Measurements from ENCODE around the gene PRR20C. TPM values are rescaled to one million over a fixed set of nuclear protein-coding genes. Genes with fewer than 3 reads are reported as not detected.

The PRR20C gene
- total and polyA plus RNA-seq, 2 donors, result not detected

Small RNAs within 50 kb of the gene (small RNA-seq; reads per million reads assigned to genes)
- not detected for gene PRR20FP

Other genes with a start within 250 kb of the PRR20C start
- gene PRR20A, start 13.1 kb upstream of the PRR20C start, total RNA-seq, result not detected
- not detected for gene PRR20A, start 13.1 kb upstream of the PRR20C start, polyA plus RNA-seq
- gene PRR20B, start 6.6 kb upstream of the PRR20C start, total RNA-seq, result not detected
- gene PRR20B, start 6.6 kb upstream of the PRR20C start, polyA plus RNA-seq, result not detected
- not detected for gene PRR20D, start 6.6 kb downstream of the PRR20C start, total RNA-seq
- not detected for gene PRR20D, start 6.6 kb downstream of the PRR20C start, polyA plus RNA-seq
- gene PRR20E, start 13.1 kb downstream of the PRR20C start, total RNA-seq, result not detected
- not detected for gene PRR20E, start 13.1 kb downstream of the PRR20C start, polyA plus RNA-seq

Data from urinary bladder (tissue), 2 donors.